HepG2 (cell line): ENCODE results near the gene DNAJB11. TPM values are rescaled to one million over a fixed set of nuclear protein-coding genes. Genes with fewer than 3 reads are reported as not detected.
A peak's percentile ranks its signal among the peaks of the same experiment; 100 is the strongest.

ENCODE experiments used
- ATAC-seq: fragments of 200-7000 bp; cut with Tn5 transposase; 3 replicates; pipeline ENCODE4 v1.9.1; 2020; ENCODE audit warnings: mild to moderate bottlenecking, moderate library complexity
- BruUV-seq: library from RNA; stranded (reverse); fragments of 400-500 nt; replicated peaks from 2 replicates; lab custom pipeline; 2021; lab: Mats Ljungman, UMichigan
- CTCF ChIA-PET: fragments of 300-600 bp; formaldehyde crosslinking; extraction: SDS; loops from one replicate; lab custom pipeline; 2021; ENCODE audit warnings: low total read pairs, inconsistent platforms, low intra/inter-chr PET ratio; lab: Yijun Ruan, JAX
- POLR2A ChIA-PET: fragments of 350-600 bp; sonication (Branson Sonifier 250); formaldehyde crosslinking; loops from one replicate; lab custom pipeline; 2020; ENCODE audit warnings: antibody characterized with exemption, inconsistent platforms; lab: Yijun Ruan, JAX
- DNase-seq: peaks from one replicate; pipeline ENCODE4 v3.0.0-alpha.2; 2015; ENCODE audit warnings: low spot score
- FAIRE-seq: peaks from 3 replicates; lab custom pipeline; 2011; peaks lifted over from hg19 to GRCh38; lab: Jason Lieb, UNC
- H2AFZ ChIP-seq: one replicate; pipeline ENCODE4 v1.6.1; 2011; ENCODE audit warnings: low read length, inconsistent platforms
- H3K27ac ChIP-seq: fragments of 300-600 bp; 3 replicates; pipeline ENCODE4 v1.8.0; 2011; ENCODE audit warnings: mixed run types, mild to moderate bottlenecking, mixed read lengths, low read length, inconsistent platforms; ENCODE audit not compliant: insufficient read depth; ENCODE audit errors: extremely low read length
- H3K27me3 ChIP-seq, 2 experiments: fragments of 200-600 bp in 1 of 2; 2 replicates in 1 of 2; 3 replicates in 1 of 2; pipeline versions ENCODE4 v1.6.0 to v1.8.0; 2011; ENCODE audit warnings: low read length in 2 of 2, mild to moderate bottlenecking in 2 of 2, moderate library complexity in 2 of 2, inconsistent platforms in 1 of 2; ENCODE audit not compliant: insufficient read depth in 2 of 2, control insufficient read depth in 1 of 2
- H3K36me3 ChIP-seq, 2 experiments: fragments of 200-600 bp in 1 of 2; replicated peaks in 1 of 2; 2 replicates in 1 of 2; 3 replicates in 1 of 2; pipeline versions ENCODE4 v1.5.1 to v1.8.0; 2011; ENCODE audit warnings: low read length in 2 of 2, inconsistent platforms in 1 of 2; ENCODE audit not compliant: insufficient read depth in 2 of 2, control insufficient read depth in 1 of 2
- H3K4me1 ChIP-seq: 2 replicates; pipeline ENCODE4 v1.5.1; 2012; ENCODE audit warnings: low read length, inconsistent platforms; ENCODE audit not compliant: insufficient read depth
- H3K4me2 ChIP-seq: 2 replicates; pipeline ENCODE4 v1.6.0; 2011; ENCODE audit warnings: low read depth, low read length, inconsistent platforms
- H3K4me3 ChIP-seq, 3 experiments: fragments of 200-600 bp in 1 of 3; sonication (generic), shearing (Covaris generic) in 1 of 3; replicated peaks in 1 of 3; 2 replicates each; pipeline ENCODE4 v1.5.1; 2011 to 2016; ENCODE audit warnings: low read length in 3 of 3, inconsistent platforms in 2 of 3, low read depth in 2 of 3, mild to moderate bottlenecking in 2 of 3, control low read depth in 1 of 3, mixed read lengths in 1 of 3; ENCODE audit not compliant: insufficient read depth in 1 of 3
- H3K79me2 ChIP-seq: one replicate; pipeline ENCODE4 v1.6.1; 2011; ENCODE audit warnings: low read length, inconsistent platforms; ENCODE audit not compliant: insufficient read depth
- H3K9ac ChIP-seq: 2 replicates; pipeline ENCODE4 v1.6.0; 2011; ENCODE audit warnings: mild to moderate bottlenecking, low read depth, low read length, inconsistent platforms; ENCODE audit not compliant: insufficient read depth
- H3K9me3 ChIP-seq: 2 replicates; pipeline ENCODE4 v1.5.1; 2012; ENCODE audit warnings: mild to moderate bottlenecking, low read length
- H4K20me1 ChIP-seq: 2 replicates; pipeline ENCODE4 v1.6.0; 2011; ENCODE audit warnings: inconsistent platforms, mild to moderate bottlenecking, low read length, moderate library complexity; ENCODE audit not compliant: insufficient read depth
- ELF3 ChIP-seq: IDR thresholded peaks from 2 replicates; pipeline ENCODE4 v1.6.1; 2016; ENCODE audit warnings: missing genetic modification reagents, missing compliant biosample characterization
- FOXP4 ChIP-seq: sonication (generic); formaldehyde crosslinking; IDR thresholded peaks from 2 replicates; pipeline ENCODE4 v1.4.0; 2020; ENCODE audit warnings: missing genetic modification reagents
- GABPA ChIP-seq, 2 experiments: IDR thresholded peaks; 2 replicates each; pipeline ENCODE4 v1.6.1; 2011 to 2016; ENCODE audit warnings: low read depth in 2 of 2, low read length in 1 of 2, missing biosample characterization in 1 of 2, missing genetic modification characterization in 1 of 2
- GATAD2A ChIP-seq: IDR thresholded peaks from 2 replicates; pipeline ENCODE4 v1.6.1; 2016
- HDAC2 ChIP-seq: sonication (generic); formaldehyde crosslinking; IDR thresholded peaks from 2 replicates; pipeline ENCODE4 v1.4.0; 2020; ENCODE audit warnings: missing genetic modification reagents
- HIC2 ChIP-seq: sonication (generic); formaldehyde crosslinking; IDR thresholded peaks from 2 replicates; pipeline ENCODE4 v1.9.0; 2022; ENCODE audit warnings: low read depth, missing genetic modification reagents
- JUN ChIP-seq: sonication (generic); formaldehyde crosslinking; IDR thresholded peaks from 2 replicates; pipeline ENCODE4 v1.4.0; 2020; ENCODE audit warnings: mild to moderate bottlenecking, missing genetic modification reagents
- KDM1A ChIP-seq: IDR thresholded peaks from 2 replicates; pipeline ENCODE4 v1.6.1; 2016; ENCODE audit warnings: missing compliant biosample characterization
- MEIS2 ChIP-seq: sonication (generic); formaldehyde crosslinking; IDR thresholded peaks from 2 replicates; pipeline ENCODE4 v1.9.0; 2021; ENCODE audit warnings: mild to moderate bottlenecking, missing genetic modification reagents
- NFATC3 ChIP-seq: sonication (generic); formaldehyde crosslinking; IDR thresholded peaks from 2 replicates; pipeline ENCODE4 v1.5.1; 2020; ENCODE audit warnings: mild to moderate bottlenecking, missing genetic modification reagents
- PBX3 ChIP-seq: sonication (generic); formaldehyde crosslinking; IDR thresholded peaks from 2 replicates; pipeline ENCODE4 v1.8.1; 2023; ENCODE audit warnings: missing genetic modification reagents, inconsistent platforms, borderline replicate concordance
- RXRB ChIP-seq: IDR thresholded peaks from 2 replicates; pipeline ENCODE4 v1.6.1; 2016; ENCODE audit warnings: borderline replicate concordance, missing genetic modification reagents, missing compliant biosample characterization
- SRF ChIP-seq: IDR thresholded peaks from 2 replicates; pipeline ENCODE4 v1.6.1; 2011; ENCODE audit warnings: mild to moderate bottlenecking, low read depth, low read length, moderate library complexity
- TRAFD1 ChIP-seq: sonication (generic); formaldehyde crosslinking; IDR thresholded peaks from 2 replicates; pipeline ENCODE4 v1.5.1; 2020; ENCODE audit warnings: missing genetic modification reagents, mild to moderate bottlenecking, borderline replicate concordance
- ZBTB38 ChIP-seq: sonication (generic); formaldehyde crosslinking; IDR thresholded peaks from 2 replicates; pipeline ENCODE4 v1.5.1; 2020; ENCODE audit warnings: mild to moderate bottlenecking, missing genetic modification reagents
- ZMAT5 ChIP-seq: sonication (generic); formaldehyde crosslinking; IDR thresholded peaks from 2 replicates; pipeline ENCODE4 v1.5.0; 2020; ENCODE audit warnings: mild to moderate bottlenecking, low read depth, missing genetic modification reagents, borderline replicate concordance
- ZNF121 ChIP-seq: sonication (generic); formaldehyde crosslinking; IDR thresholded peaks from 2 replicates; pipeline ENCODE4 v1.5.0; 2020; ENCODE audit warnings: mild to moderate bottlenecking, missing genetic modification reagents
- ZNF713 ChIP-seq: sonication (generic); formaldehyde crosslinking; IDR thresholded peaks from 2 replicates; pipeline ENCODE4 v1.4.0; 2020; ENCODE audit warnings: mild to moderate bottlenecking, missing genetic modification reagents
- WGBS: methylation state at CpG from one replicate; pipeline ENCODE4 v1.1.6; 2017; ENCODE audit warnings: low lambda C conversion rate; 5-methylcytosine and 5-hydroxymethylcytosine counted together
- in situ Hi-C: cut with HindIII; loops from 2 replicates; pipeline ENCODE4 v1.10.0; 2017; ENCODE audit warnings: low pct_unique_long_range_greater_than_20kb; ENCODE audit not compliant: extremely low pct_ligation_motif_present
- intact Hi-C: fragments of 100-400 bp; cut with micrococcal nuclease; formaldehyde crosslinking; loops from one replicate; pipeline ENCODE4 v1.10.0; 2022; ENCODE audit not compliant: unreplicated experiment
- polyA plus RNA-seq, 8 experiments: library from polyadenylated mRNA; depleted of rRNA in 3 of 8; stranded (reverse) in 7 of 8; unstranded in 1 of 8; fragments of >200 nt; fragmentation: Illumina TruSeq in 4 of 8; extraction: Trizol in 4 of 8; gene quantifications; 2 replicates each; pipeline versions ENCODE4 v1.2.1 to v1.2.3, GENCODE V29; 2011 to 2016; ENCODE audit warnings: low read depth in 4 of 8, missing spikeins in 1 of 8, mixed read lengths in 1 of 8; ENCODE audit not compliant: insufficient read depth in 1 of 8
- total RNA-seq, 5 experiments: library from RNA; depleted of rRNA; stranded (reverse); fragments of >200 nt; fragmentation: Illumina TruSeq; extraction: Trizol; gene quantifications; 2 replicates each; pipeline ENCODE4 v1.2.3, GENCODE V29; 2016; ENCODE audit warnings: low read depth in 1 of 5

The DNAJB11 gene
- total and polyA plus RNA-seq, 2 of the 13 experiments (the other 11 are each of a cell fraction or from before 2014, with no cell fraction given), result 41.0 to 132 TPM

- Histone ChIP-seq H3K9ac (peak overlapping the region; percentile 36; the same call in 1 of the 2 replicates), H3K27ac (peak overlapping the region; percentile 71), H3K9me3 (no peaks in the 10 kb centered on the region), H3K4me2 (peak overlapping the region; percentile 56), H3K79me2 (peaks cover 6% of the 10 kb centered on the region), H3K36me3 (no peaks in the 10 kb centered on the region), H3K4me3 (no peak overlapping the region; a peak in 1 of 6 replicates), H4K20me1 (no peaks in the 10 kb centered on the region), H2AFZ (no peak overlapping the region), H3K4me1 (peaks cover 98% of the 10 kb centered on the region), H3K27me3 (no peaks in the 10 kb centered on the region)
- intact Hi-C loops, result no loop called here
- WGBS, result 59% methylated on average over 7 of the region's 7 CpGs
- ChIA-PET CTCF (no interaction called here), POLR2A (interaction anchor here (24.0 to 27.1 kb wide), 2 partner anchors 8 to 9 kb away, joined by 854 read pairs; partner anchors contain the start of gene AHSG)
- ATAC-seq (no peak), DNase-seq (no peak), FAIRE-seq (no peak)
- in situ Hi-C loops, result no loop called here
- BruUV-seq, result no TSS peak
- TF ChIP-seq HDAC2 (0 out of 2 replicates have a peak, but pooled peaks have one; percentile 13), MEIS2 (CRISPR knock-in tag) (no peak), JUN (CRISPR knock-in tag) (no peak), ZMAT5 (CRISPR knock-in tag) (no peak), GATAD2A (CRISPR knock-in tag) (no peak), GABPA (IDR thresholded peaks at IDR 0.05; ENCODE audit: low read depth, low read length) (no peak), GABPA (CRISPR knock-in tag; IDR thresholded peaks at IDR 0.05; ENCODE audit: low read depth) (peak; percentile 68; the same call in 1 of the 2 replicates), TRAFD1 (CRISPR knock-in tag) (0 out of 2 replicates have a peak, but pooled peaks have one; percentile 11), ELF3 (CRISPR knock-in tag) (peak; percentile 37; the same call in 1 of the 2 replicates), ZBTB38 (CRISPR knock-in tag) (peak; percentile 84), SRF (no peak), ZNF713 (CRISPR knock-in tag) (no peak), PBX3 (no peak), NFATC3 (no peak), ZNF121 (CRISPR knock-in tag) (no peak), HIC2 (CRISPR knock-in tag) (no peak), KDM1A (CRISPR knock-in tag) (no peak), FOXP4 (no peak), RXRB (CRISPR knock-in tag) (peak; percentile 45; the same call in 1 of the 2 replicates)
These were observed 32.6 kb downstream of the DNAJB11 start for GRCh38 chr3:186603159-186603558.
